HepG2 (cell line): ENCODE results near the gene XXYLT1. TPM values are rescaled to one million over a fixed set of nuclear protein-coding genes. Genes with fewer than 3 reads are reported as not detected.

ENCODE experiments used
- ASH2L ChIP-seq: fragments of 300-600, 200-600 bp; sonication (generic); IDR thresholded peaks from 2 replicates; pipeline ENCODE4 v1.7.0; 2017; ENCODE audit warnings: low read depth, mild to moderate bottlenecking, moderate library complexity, mixed read lengths, low read length; ENCODE audit not compliant: insufficient read length
- ATAD3A ChIP-seq: sonication (generic); formaldehyde crosslinking; IDR thresholded peaks from 2 replicates; pipeline ENCODE4 v1.4.0; 2020; ENCODE audit warnings: missing genetic modification reagents
- HDAC6 ChIP-seq: fragments of 200-600 bp; sonication (generic); IDR thresholded peaks from 2 replicates; pipeline ENCODE4 v1.7.0; 2017; ENCODE audit warnings: mild to moderate bottlenecking, antibody characterized with exemption, low read length, low read depth
- HOMEZ ChIP-seq: IDR thresholded peaks from 2 replicates; pipeline ENCODE4 v1.6.1; 2016; ENCODE audit warnings: low read depth
- KDM6A ChIP-seq: IDR thresholded peaks from 2 replicates; pipeline ENCODE4 v1.6.1; 2016; ENCODE audit warnings: low read depth
- NFAT5 ChIP-seq: sonication (generic); formaldehyde crosslinking; IDR thresholded peaks from 2 replicates; pipeline ENCODE4 v1.4.0; 2020; ENCODE audit warnings: missing genetic modification reagents
- NR0B2 ChIP-seq: sonication (generic); formaldehyde crosslinking; IDR thresholded peaks from 2 replicates; pipeline ENCODE4 v1.4.0; 2020; ENCODE audit warnings: mild to moderate bottlenecking, missing genetic modification reagents
- PCBP1 ChIP-seq: fragments of 200-400 bp; formaldehyde crosslinking; IDR thresholded peaks from 2 replicates; pipeline ENCODE4 v1.6.1; 2017; ENCODE audit warnings: mild to moderate bottlenecking, low read depth, low read length, borderline replicate concordance
- POLR2AphosphoS5 ChIP-seq: IDR thresholded peaks from 2 replicates; pipeline ENCODE4 v1.6.1; 2012; ENCODE audit warnings: low read depth, low read length
- RBFOX2 ChIP-seq: fragments of 200-400 bp; formaldehyde crosslinking; IDR thresholded peaks from 2 replicates; pipeline ENCODE4 v1.6.1; 2017; ENCODE audit warnings: low read depth, mild to moderate bottlenecking, low read length
- THRA ChIP-seq: sonication (generic); formaldehyde crosslinking; IDR thresholded peaks from 2 replicates; pipeline ENCODE4 v1.4.0; 2020; ENCODE audit warnings: missing genetic modification reagents, borderline replicate concordance
- ZBTB14 ChIP-seq: sonication (generic); formaldehyde crosslinking; IDR thresholded peaks from 2 replicates; pipeline ENCODE4 v1.4.0; 2020; ENCODE audit warnings: missing genetic modification reagents
- ZFP90 ChIP-seq: sonication (generic); formaldehyde crosslinking; IDR thresholded peaks from 2 replicates; pipeline ENCODE4 v1.8.0; 2022; ENCODE audit warnings: missing genetic modification reagents, mild to moderate bottlenecking, inconsistent platforms, borderline replicate concordance
- ZNF468 ChIP-seq: sonication (generic); formaldehyde crosslinking; IDR thresholded peaks from 2 replicates; pipeline ENCODE4 v1.8.0; 2022; ENCODE audit warnings: mild to moderate bottlenecking, moderate library complexity, missing genetic modification reagents
- ZNF724P ChIP-seq: sonication (generic); formaldehyde crosslinking; IDR thresholded peaks from 2 replicates; pipeline ENCODE4 v1.8.0; 2022; ENCODE audit warnings: missing genetic modification reagents, borderline replicate concordance
- ZNF800 ChIP-seq: sonication (generic); formaldehyde crosslinking; IDR thresholded peaks from 2 replicates; pipeline ENCODE4 v1.4.0; 2020; ENCODE audit warnings: missing genetic modification reagents
- polyA plus RNA-seq, 8 experiments: library from polyadenylated mRNA; depleted of rRNA in 3 of 8; stranded (reverse) in 7 of 8; unstranded in 1 of 8; fragments of >200 nt; fragmentation: Illumina TruSeq in 4 of 8; extraction: Trizol in 4 of 8; gene quantifications; 2 replicates each; pipeline versions ENCODE4 v1.2.1 to v1.2.3, GENCODE V29; 2011 to 2016; ENCODE audit warnings: low read depth in 4 of 8, missing spikeins in 1 of 8, mixed read lengths in 1 of 8; ENCODE audit not compliant: insufficient read depth in 1 of 8
- total RNA-seq, 5 experiments: library from RNA; depleted of rRNA; stranded (reverse); fragments of >200 nt; fragmentation: Illumina TruSeq; extraction: Trizol; gene quantifications; 2 replicates each; pipeline ENCODE4 v1.2.3, GENCODE V29; 2016; ENCODE audit warnings: low read depth in 1 of 5

The XXYLT1 gene
- total and polyA plus RNA-seq, 2 of the 13 experiments (the other 11 are each of a cell fraction or from before 2014, with no cell fraction given) = 17.7 to 19.0 TPM

GRCh38 chr3:195160257-195160898 is 110.6 kb downstream of the XXYLT1 start (continued):
- TF ChIP-seq ATAD3A (CRISPR knock-in tag) (no peak), HOMEZ (peak; percentile 61; the same call in 1 of the 2 replicates), ZFP90 (peak; percentile 64; the same call in 1 of the 2 replicates), ZNF800 (CRISPR knock-in tag) (peak; percentile 79; the same call in 1 of the 2 replicates), NR0B2 (0 out of 2 replicates have a peak, but pooled peaks have one; percentile 42), PCBP1 (no peak), THRA (CRISPR knock-in tag) (no peak; the same call in 1 of the 2 replicates), NFAT5 (CRISPR knock-in tag) (no peak), ZNF468 (CRISPR knock-in tag) (no peak), HDAC6 (no peak), ZNF724P (CRISPR knock-in tag) (no peak), KDM6A (CRISPR knock-in tag) (no peak), RBFOX2 (0 out of 2 replicates have a peak, but pooled peaks have one; percentile 30), POLR2AphosphoS5 (0 out of 2 replicates have a peak, but pooled peaks have one; percentile 16), ZBTB14 (CRISPR knock-in tag) (no peak), ASH2L (no peak)
